GM12891 (cell line): ENCODE data around the gene RNF115.

Source experiments
- PAX5 ChIP-seq: IDR thresholded peaks from 2 replicates; pipeline ENCODE4 v1.6.1; 2011; ENCODE audit warnings: low read length, moderate library complexity, mild to moderate bottlenecking; ENCODE audit not compliant: insufficient read depth, severe bottlenecking
- POLR2A ChIP-seq: IDR thresholded peaks from 2 replicates; pipeline ENCODE4 v1.6.1; 2011; ENCODE audit warnings: low read depth, low read length, control low read depth
- POLR2AphosphoS5 ChIP-seq: IDR thresholded peaks from 2 replicates; pipeline ENCODE4 v1.6.1; 2011; ENCODE audit warnings: low read depth, low read length, control low read depth
- SPI1 ChIP-seq: IDR thresholded peaks from 2 replicates; pipeline ENCODE4 v1.6.1; 2011; ENCODE audit warnings: low read depth, low read length, control low read depth
- TAF1 ChIP-seq: IDR thresholded peaks from 2 replicates; pipeline ENCODE4 v1.6.1; 2011; ENCODE audit warnings: low read depth, low read length, control low read depth

DNA sequence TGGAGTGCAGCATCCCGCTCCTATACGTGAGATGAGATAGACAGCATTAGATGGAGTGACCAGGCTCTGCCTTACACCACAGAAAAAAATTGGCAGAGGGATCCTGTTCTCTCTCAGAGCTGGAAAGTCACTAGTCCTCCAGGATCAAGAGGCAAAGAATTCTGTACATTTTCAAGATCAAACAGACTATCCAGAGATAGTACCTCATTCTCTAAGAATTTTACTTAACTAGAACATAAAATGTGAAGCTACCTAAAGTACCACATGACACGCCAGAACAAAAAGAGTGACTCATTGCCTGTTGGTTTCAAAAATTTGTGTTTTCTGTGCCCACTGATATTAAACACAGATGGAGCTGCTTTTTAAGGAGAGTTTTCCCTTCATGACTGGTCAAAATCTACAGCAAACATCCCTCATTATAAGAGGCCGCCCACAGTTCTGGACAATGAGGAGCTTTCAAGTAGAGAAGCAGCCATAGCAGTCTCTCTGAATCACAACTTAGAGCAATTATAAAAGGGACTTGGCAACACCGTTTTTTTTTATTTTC lies 72.3 kb downstream of the RNF115 start:
- TF ChIP-seq TAF1, result no peak
- no peak for TF ChIP-seq SPI1
- TF ChIP-seq POLR2AphosphoS5, result no peak
- TF ChIP-seq POLR2A, result no peak
- TF ChIP-seq PAX5, result no peak
